Measurements from ENCODE around the gene PADI2.

- TF ChIP-seq CTCF (conservative IDR thresholded peaks at IDR 0.05; ENCODE audit: low read length) (no peak), EZH2phosphoT487 (IDR thresholded peaks at IDR 0.05; ENCODE audit: borderline replicate concordance) (no peak)
Observed at GRCh38 chr1:17033481-17033880, 85.8 kb downstream of the PADI2 start.

Measured in Loucy (cell line).